NB4 (cell line): ENCODE results near the gene CTIF.

ENCODE experiments used
- MYC ChIP-seq: IDR thresholded peaks from 2 replicates; pipeline ENCODE4 v1.6.1; 2011; ENCODE audit warnings: low read depth, low read length
- POLR2A ChIP-seq: IDR thresholded peaks from 2 replicates; pipeline ENCODE4 v1.6.1; 2011; ENCODE audit warnings: mild to moderate bottlenecking; ENCODE audit not compliant: insufficient read length; ENCODE audit errors: extremely low read depth
- TF ChIP-seq, protein P1 (sequence below): IDR thresholded peaks from one replicate; pipeline ENCODE4 v1.5.1; 2012; ENCODE audit warnings: low read depth, low read length
- TF ChIP-seq, protein P2 (sequence below): IDR thresholded peaks from 2 replicates; pipeline ENCODE4 v1.6.1; 2011; ENCODE audit warnings: low read depth, low read length

DNA sequence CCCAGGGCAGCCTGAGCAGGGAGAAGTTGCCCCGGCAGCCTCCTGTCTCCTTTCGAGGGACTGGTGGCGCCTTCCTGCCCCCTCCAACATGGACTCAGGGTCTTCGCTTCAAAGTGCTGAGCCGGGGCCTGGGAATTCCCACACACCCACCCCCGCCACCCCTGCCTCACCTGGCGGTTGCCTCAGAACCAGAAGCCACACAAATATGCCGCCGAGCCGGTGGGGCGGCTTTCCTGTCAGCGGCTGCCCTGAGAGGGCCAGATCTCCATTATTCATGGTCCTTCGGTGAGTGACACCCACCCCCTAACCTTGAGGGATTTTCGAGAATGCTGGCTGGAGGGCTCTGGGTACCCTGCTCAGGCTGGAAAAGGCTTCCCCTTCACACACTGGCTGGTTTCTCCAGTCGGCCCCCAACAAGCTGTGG, 340.2 kb downstream of the CTIF start:
- TF ChIP-seq POLR2A (no peak), MYC (no peak)
- TF ChIP-seq, protein P1, sequence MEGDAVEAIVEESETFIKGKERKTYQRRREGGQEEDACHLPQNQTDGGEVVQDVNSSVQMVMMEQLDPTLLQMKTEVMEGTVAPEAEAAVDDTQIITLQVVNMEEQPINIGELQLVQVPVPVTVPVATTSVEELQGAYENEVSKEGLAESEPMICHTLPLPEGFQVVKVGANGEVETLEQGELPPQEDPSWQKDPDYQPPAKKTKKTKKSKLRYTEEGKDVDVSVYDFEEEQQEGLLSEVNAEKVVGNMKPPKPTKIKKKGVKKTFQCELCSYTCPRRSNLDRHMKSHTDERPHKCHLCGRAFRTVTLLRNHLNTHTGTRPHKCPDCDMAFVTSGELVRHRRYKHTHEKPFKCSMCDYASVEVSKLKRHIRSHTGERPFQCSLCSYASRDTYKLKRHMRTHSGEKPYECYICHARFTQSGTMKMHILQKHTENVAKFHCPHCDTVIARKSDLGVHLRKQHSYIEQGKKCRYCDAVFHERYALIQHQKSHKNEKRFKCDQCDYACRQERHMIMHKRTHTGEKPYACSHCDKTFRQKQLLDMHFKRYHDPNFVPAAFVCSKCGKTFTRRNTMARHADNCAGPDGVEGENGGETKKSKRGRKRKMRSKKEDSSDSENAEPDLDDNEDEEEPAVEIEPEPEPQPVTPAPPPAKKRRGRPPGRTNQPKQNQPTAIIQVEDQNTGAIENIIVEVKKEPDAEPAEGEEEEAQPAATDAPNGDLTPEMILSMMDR = no peak
- TF ChIP-seq, protein P2, sequence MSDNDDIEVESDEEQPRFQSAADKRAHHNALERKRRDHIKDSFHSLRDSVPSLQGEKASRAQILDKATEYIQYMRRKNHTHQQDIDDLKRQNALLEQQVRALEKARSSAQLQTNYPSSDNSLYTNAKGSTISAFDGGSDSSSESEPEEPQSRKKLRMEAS = no peak
